Panc1 (cell line): ENCODE measurements around the gene OSBPL1A.

Experiments used
- CTCF ChIP-seq: fragments of 450-650 bp; IDR thresholded peaks from 2 replicates; pipeline ENCODE4 v1.5.1; 2017; ENCODE audit warnings: mild to moderate bottlenecking
- POLR2AphosphoS5 ChIP-seq: IDR thresholded peaks from 2 replicates; pipeline ENCODE4 v1.6.1; 2012; ENCODE audit warnings: mild to moderate bottlenecking, low read depth, low read length, moderate library complexity
- REST ChIP-seq, 2 experiments: IDR thresholded peaks; 2 replicates each; pipeline ENCODE4 v1.6.1; 2011 to 2012; ENCODE audit warnings: low read depth in 2 of 2, control low read depth in 1 of 2, low read length in 1 of 2, mild to moderate bottlenecking in 1 of 2, moderate library complexity in 1 of 2; ENCODE audit not compliant: insufficient read depth in 1 of 2
- SIN3A ChIP-seq: IDR thresholded peaks from 2 replicates; pipeline ENCODE4 v1.6.1; 2012; ENCODE audit warnings: low read depth, mild to moderate bottlenecking, low read length, moderate library complexity, borderline replicate concordance; ENCODE audit not compliant: insufficient read depth
- TCF7L2 ChIP-seq: IDR thresholded peaks from 2 replicates; pipeline ENCODE4 v1.6.1; 2011; ENCODE audit warnings: mild to moderate bottlenecking, low read depth, low read length, inconsistent platforms

GRCh38 chr18:24397694-24398368 lies at the start of gene OSBPL1A:
- TF ChIP-seq CTCF: no peak
- no peak for TF ChIP-seq REST (IDR thresholded peaks at IDR 0.05; ENCODE audit: insufficient read depth in 1 of 2, low read depth in 2 of 2, low read length in 1 of 2)
- peak; percentile 81 for TF ChIP-seq POLR2AphosphoS5
- peak; percentile 41; the same call in 1 of the 2 replicates for TF ChIP-seq SIN3A
- no peak for TF ChIP-seq TCF7L2
